ENCODE results near the gene CSF3. TPM values are rescaled to one million over a fixed set of nuclear protein-coding genes. Genes with fewer than 3 reads are reported as not detected.
A peak's percentile ranks its signal among the peaks of the same experiment; 100 is the strongest.

CSF3 gene
- total RNA-seq, 4 donors from 2014 or later, result not detected

DNA sequence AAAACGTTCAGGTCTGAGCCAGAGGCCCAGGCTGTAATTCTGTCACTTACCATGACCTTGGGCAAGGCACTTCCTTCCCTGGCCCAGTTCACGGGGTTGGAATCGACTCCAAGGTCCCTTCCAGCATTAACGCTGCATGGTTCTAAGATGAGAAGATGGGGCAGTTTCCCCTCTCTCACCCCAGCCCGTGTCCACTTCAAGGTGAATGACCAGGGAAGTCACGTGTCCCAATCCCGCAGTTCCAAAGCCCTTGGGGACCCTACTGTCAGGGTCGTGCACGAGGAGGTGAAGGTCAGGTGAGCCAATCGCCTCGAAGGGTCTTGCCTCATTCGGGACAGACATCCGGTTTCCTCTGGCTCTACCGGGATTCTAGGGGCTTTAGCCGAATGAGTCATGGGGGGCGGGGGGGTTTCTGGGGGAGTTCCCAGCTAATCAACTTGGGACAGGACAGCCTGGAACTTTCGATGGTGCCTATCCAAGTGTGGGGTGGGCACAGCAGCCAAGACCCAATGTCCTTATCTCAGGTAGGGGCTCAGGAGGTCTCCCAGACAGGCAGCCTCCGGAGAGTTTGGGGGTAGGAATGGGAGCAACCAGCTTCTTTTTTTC lies 762 bp upstream of the CSF3 start:
- no peak overlapping the region for H3K4me3 ChIP-seq
- H3K36me3 ChIP-seq, result peaks cover 0 to 4% (median 0%) of the 10 kb centered on the region in 3 donors
- peak overlapping the region in 1 of 4 donors; percentile 23 for H3K27ac ChIP-seq
- H3K27me3 ChIP-seq, result no peaks in the 10 kb centered on the region
- DNase-seq, result no peak
- H3K4me1 ChIP-seq, result peaks cover 0 to 30% (median 4%) of the 10 kb centered on the region in 4 donors
- H3K9me3 ChIP-seq, result no peaks in the 10 kb centered on the region
- no peak for TF ChIP-seq POLR2A (IDR thresholded peaks at IDR 0.05)
- TF ChIP-seq, protein P1, sequence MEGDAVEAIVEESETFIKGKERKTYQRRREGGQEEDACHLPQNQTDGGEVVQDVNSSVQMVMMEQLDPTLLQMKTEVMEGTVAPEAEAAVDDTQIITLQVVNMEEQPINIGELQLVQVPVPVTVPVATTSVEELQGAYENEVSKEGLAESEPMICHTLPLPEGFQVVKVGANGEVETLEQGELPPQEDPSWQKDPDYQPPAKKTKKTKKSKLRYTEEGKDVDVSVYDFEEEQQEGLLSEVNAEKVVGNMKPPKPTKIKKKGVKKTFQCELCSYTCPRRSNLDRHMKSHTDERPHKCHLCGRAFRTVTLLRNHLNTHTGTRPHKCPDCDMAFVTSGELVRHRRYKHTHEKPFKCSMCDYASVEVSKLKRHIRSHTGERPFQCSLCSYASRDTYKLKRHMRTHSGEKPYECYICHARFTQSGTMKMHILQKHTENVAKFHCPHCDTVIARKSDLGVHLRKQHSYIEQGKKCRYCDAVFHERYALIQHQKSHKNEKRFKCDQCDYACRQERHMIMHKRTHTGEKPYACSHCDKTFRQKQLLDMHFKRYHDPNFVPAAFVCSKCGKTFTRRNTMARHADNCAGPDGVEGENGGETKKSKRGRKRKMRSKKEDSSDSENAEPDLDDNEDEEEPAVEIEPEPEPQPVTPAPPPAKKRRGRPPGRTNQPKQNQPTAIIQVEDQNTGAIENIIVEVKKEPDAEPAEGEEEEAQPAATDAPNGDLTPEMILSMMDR (IDR thresholded peaks at IDR 0.05), result no peak

DNA sequence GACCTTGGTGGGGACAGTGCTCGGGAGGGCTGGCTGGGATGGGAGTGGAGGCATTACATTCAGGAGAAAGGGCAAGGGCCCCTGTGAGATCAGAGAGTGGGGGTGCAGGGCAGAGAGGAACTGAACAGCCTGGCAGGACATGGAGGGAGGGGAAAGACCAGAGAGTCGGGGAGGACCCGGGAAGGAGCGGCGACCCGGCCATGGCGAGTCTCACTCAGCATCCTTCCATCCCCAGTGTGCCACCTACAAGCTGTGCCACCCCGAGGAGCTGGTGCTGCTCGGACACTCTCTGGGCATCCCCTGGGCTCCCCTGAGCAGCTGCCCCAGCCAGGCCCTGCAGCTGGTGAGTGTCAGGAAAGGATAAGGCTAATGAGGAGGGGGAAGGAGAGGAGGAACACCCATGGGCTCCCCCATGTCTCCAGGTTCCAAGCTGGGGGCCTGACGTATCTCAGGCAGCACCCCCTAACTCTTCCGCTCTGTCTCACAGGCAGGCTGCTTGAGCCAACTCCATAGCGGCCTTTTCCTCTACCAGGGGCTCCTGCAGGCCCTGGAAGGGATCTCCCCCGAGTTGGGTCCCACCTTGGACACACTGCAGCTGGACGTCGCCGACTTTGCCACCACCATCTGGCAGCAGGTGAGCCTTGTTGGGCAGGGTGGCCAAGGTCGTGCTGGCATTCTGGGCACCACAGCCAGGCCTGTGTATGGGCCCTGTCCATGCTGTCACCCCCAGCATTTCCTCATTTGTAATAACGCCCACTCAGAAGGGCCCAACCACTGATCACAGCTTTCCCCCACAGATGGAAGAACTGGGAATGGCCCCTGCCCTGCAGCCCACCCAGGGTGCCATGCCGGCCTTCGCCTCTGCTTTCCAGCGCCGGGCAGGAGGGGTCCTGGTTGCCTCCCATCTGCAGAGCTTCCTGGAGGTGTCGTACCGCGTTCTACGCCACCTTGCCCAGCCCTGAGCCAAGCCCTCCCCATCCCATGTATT lies 1.1 kb downstream of the CSF3 start:
- Histone ChIP-seq H3K27ac (no peak overlapping the region), H3K4me3 (no peak overlapping the region), H3K9me3 (no peaks in the 10 kb centered on the region), H3K36me3 (peaks cover 0 to 22% (median 0%) of the 10 kb centered on the region in 3 donors), H3K27me3 (no peaks in the 10 kb centered on the region), H3K4me1 (peaks cover 0 to 30% (median 4%) of the 10 kb centered on the region in 4 donors)
- DNase-seq, result no peak
- no peak for TF ChIP-seq POLR2A (IDR thresholded peaks at IDR 0.05)
- TF ChIP-seq, protein P1 (IDR thresholded peaks at IDR 0.05), result no peak

DNA sequence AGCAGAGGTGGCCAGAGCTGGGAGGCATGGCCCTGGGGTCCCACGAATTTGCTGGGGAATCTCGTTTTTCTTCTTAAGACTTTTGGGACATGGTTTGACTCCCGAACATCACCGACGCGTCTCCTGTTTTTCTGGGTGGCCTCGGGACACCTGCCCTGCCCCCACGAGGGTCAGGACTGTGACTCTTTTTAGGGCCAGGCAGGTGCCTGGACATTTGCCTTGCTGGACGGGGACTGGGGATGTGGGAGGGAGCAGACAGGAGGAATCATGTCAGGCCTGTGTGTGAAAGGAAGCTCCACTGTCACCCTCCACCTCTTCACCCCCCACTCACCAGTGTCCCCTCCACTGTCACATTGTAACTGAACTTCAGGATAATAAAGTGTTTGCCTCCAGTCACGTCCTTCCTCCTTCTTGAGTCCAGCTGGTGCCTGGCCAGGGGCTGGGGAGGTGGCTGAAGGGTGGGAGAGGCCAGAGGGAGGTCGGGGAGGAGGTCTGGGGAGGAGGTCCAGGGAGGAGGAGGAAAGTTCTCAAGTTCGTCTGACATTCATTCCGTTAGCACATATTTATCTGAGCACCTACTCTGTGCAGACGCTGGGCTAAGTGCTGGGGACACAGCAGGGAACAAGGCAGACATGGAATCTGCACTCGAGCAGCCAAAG lies 2.3 kb downstream of the CSF3 start:
- Histone ChIP-seq H3K4me1 (peaks cover 0 to 30% (median 4%) of the 10 kb centered on the region in 4 donors), H3K36me3 (peaks cover 0 to 35% (median 0%) of the 10 kb centered on the region in 3 donors), H3K4me3 (no peak overlapping the region), H3K27ac (peak overlapping the region in 1 of 4 donors; percentile 49), H3K9me3 (no peaks in the 10 kb centered on the region), H3K27me3 (no peaks in the 10 kb centered on the region)
- TF ChIP-seq, protein P1 (IDR thresholded peaks at IDR 0.05), result no peak
- TF ChIP-seq POLR2A (IDR thresholded peaks at IDR 0.05), result no peak
- no peak for DNase-seq

DNA sequence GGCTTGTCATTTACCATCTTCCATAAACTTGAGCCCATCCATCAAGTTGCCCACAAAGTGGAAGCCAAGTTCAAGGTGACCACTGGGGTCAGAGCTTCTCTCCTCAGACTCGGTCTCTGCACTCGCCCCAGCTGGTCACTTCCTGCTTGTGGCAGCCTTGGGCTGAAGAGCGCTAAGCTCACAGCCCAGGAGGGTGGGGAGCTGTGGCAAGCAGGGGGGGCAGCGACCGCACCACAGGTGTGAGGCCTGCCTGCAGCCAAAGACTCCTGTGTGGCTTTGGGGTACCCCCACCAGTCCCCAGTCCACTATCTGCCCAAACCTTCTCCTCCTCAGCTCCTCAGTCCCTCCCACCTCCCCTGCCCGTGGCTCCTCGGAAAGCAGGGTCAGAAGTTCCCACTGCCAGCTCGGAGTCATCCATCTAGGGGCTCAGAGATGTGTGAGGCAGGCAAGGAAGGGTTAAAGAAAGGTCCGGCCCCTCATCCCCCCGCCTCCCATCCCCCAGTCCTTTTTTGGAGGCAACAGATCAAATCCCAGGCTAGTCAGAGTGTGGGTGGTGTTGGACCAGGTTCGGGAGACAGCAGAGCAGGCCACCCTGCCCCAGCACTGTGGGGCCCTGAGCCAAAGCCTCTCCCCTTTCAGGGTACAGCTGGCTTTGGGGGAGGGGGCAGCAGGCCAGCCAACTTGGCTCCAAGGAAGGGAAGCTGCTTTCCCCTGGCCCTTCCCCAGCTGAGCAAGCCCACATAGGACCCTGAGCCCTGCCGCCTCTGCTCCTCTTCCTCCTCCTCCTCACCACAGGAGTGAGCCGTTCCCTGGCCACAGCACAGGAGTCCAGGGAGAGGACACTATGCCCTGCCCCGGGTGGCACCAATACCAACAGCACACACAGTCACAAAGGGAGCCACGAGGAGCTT lies 3.2 kb downstream of the CSF3 start:
- no peak for TF ChIP-seq POLR2A (IDR thresholded peaks at IDR 0.05)
- TF ChIP-seq, protein P1 (IDR thresholded peaks at IDR 0.05), result no peak
- peak overlapping the region in 2 of 4 donors; percentile 17 to 49 for H3K27ac ChIP-seq
- DNase-seq, result no peak
- H3K27me3 ChIP-seq, result no peaks in the 10 kb centered on the region
- H3K4me1 ChIP-seq, result peaks cover 0 to 30% (median 4%) of the 10 kb centered on the region in 4 donors
- H3K36me3 ChIP-seq, result peaks cover 0 to 43% (median 0%) of the 10 kb centered on the region in 3 donors
- no peaks in the 10 kb centered on the region for H3K9me3 ChIP-seq
- no peak overlapping the region for H3K4me3 ChIP-seq
